ENCODE results near the gene UBL7. TPM values are rescaled to one million over a fixed set of nuclear protein-coding genes. Genes with fewer than 3 reads are reported as not detected.

The UBL7 gene
- total and polyA plus RNA-seq, 2 of the 8 experiments (the other 6 are each of a cell fraction or from before 2014, with no cell fraction given) = 71.5 to 183 TPM

DNA sequence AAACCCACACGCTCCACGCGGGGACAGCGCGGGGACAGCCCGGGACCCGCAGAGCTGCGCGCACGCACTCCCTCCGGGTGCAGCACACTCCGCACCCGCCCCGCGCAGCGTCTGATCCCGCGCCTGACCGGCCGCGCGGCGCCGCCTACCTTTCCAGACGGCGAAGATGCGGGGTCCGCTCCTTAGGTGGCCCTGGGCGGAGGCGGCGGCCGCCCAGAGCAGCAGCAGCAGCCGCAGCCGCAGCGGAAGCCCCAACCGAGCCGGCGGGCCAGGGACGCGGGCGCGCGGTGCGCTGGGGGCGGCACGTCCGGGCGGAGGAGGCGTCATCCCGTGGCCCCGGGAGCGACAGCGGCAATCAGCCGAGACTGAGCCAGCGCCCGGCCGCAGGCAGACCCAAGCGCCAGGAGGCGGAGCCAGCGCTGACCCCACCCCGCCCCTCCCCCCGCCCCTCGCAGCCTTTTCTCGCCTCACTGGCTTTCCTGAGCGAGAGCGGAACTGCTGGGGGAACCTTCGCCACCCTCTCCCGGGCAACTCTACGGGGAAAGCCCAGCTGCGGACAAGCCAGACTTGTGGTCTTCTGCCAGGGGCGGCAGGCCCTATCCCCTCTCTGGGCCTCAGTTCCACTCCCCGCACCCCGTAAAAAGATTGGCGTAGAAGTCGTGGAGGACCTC, 27.2 kb downstream of the UBL7 start, which contains the start of gene SEMA7A (continued):
- TF ChIP-seq, protein P1, sequence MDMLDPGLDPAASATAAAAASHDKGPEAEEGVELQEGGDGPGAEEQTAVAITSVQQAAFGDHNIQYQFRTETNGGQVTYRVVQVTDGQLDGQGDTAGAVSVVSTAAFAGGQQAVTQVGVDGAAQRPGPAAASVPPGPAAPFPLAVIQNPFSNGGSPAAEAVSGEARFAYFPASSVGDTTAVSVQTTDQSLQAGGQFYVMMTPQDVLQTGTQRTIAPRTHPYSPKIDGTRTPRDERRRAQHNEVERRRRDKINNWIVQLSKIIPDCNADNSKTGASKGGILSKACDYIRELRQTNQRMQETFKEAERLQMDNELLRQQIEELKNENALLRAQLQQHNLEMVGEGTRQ (IDR thresholded peaks at IDR 0.05; ENCODE audit: low read length) = no peak
- TF ChIP-seq KDM1A (IDR thresholded peaks at IDR 0.05; ENCODE audit: borderline replicate concordance, low read length) = no peak
- peak; percentile 83; the same call in 1 of the 2 replicates for TF ChIP-seq TBP (IDR thresholded peaks at IDR 0.05; ENCODE audit: low read depth, low read length)
- no peak for TF ChIP-seq CREB1 (IDR thresholded peaks at IDR 0.05)
- peak; percentile 69; the same call in 1 of the 2 replicates for TF ChIP-seq POLR2AphosphoS5 (IDR thresholded peaks at IDR 0.05; ENCODE audit: low read depth, low read length)
- peak; percentile 99 for TF ChIP-seq KDM4A (IDR thresholded peaks at IDR 0.05; ENCODE audit: low read depth, low read length, severe bottlenecking)
- TF ChIP-seq EZH2 (IDR thresholded peaks at IDR 0.05; ENCODE audit: low read depth, low read length, severe bottlenecking) = peak; percentile 26
- no peak for TF ChIP-seq FOSL1 (IDR thresholded peaks at IDR 0.05; ENCODE audit: insufficient read depth, low read depth, low read length)
- TF ChIP-seq TAF1 (IDR thresholded peaks at IDR 0.05; ENCODE audit: low read depth, low read length) = peak; percentile 90
- no peak for TF ChIP-seq POU5F1 (IDR thresholded peaks at IDR 0.05; ENCODE audit: low read depth, low read length)
- TF ChIP-seq TEAD4 (IDR thresholded peaks at IDR 0.05; ENCODE audit: low read depth, low read length) = no peak
- TF ChIP-seq SP4 (IDR thresholded peaks at IDR 0.05; ENCODE audit: low read length) = no peak
- TF ChIP-seq HDAC6 (IDR thresholded peaks at IDR 0.05; ENCODE audit: low read depth, low read length) = no peak
- no peak for TF ChIP-seq RFX5 (IDR thresholded peaks at IDR 0.05; ENCODE audit: borderline replicate concordance, low read depth, low read length)
- no peak for TF ChIP-seq SIX5 (IDR thresholded peaks at IDR 0.05; ENCODE audit: low read depth, low read length)
- no peak for TF ChIP-seq SAP30 (IDR thresholded peaks at IDR 0.05; ENCODE audit: insufficient read depth, insufficient replicate concordance, low read length)
- TF ChIP-seq SP2 (IDR thresholded peaks at IDR 0.05; ENCODE audit: low read length) = no peak
- peak; percentile 56 for TF ChIP-seq TAF7 (optimal IDR thresholded peaks at IDR 0.05; ENCODE audit: borderline replicate concordance, low read depth, low read length)
- no peak for TF ChIP-seq GTF2F1 (IDR thresholded peaks at IDR 0.05; ENCODE audit: borderline replicate concordance, low read depth, low read length)
- no peak for TF ChIP-seq BCL11A (IDR thresholded peaks at IDR 0.05; ENCODE audit: low read depth in 2 of 2, low read length in 2 of 2)
- TF ChIP-seq CBX8 (IDR thresholded peaks at IDR 0.05; ENCODE audit: borderline replicate concordance, low read depth, low read length) = no peak
- no peak for TF ChIP-seq SRF (IDR thresholded peaks at IDR 0.05; ENCODE audit: low read depth, low read length)
- TF ChIP-seq, protein P2, sequence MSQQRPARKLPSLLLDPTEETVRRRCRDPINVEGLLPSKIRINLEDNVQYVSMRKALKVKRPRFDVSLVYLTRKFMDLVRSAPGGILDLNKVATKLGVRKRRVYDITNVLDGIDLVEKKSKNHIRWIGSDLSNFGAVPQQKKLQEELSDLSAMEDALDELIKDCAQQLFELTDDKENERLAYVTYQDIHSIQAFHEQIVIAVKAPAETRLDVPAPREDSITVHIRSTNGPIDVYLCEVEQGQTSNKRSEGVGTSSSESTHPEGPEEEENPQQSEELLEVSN (IDR thresholded peaks at IDR 0.05) = no peak
- no peak for TF ChIP-seq ZNF274 (IDR thresholded peaks at IDR 0.05; ENCODE audit: borderline replicate concordance, extremely low read depth, low read length)
- TF ChIP-seq CEBPB (IDR thresholded peaks at IDR 0.05; ENCODE audit: low read depth, low read length) = no peak

Measured in H1 (cell line).